Activated CD8-positive, alpha-beta memory T cell treated with anti-CD3 and anti-CD28 coated beads for 4 hours (primary cell): Measurements from ENCODE around the gene PRRX2.
"Not testable (repeated sequence)": the region's sequence is repeated elsewhere in the genome, so short reads cannot be mapped to it uniquely, and the experiment has no call there.

ENCODE experiments used
- DNase-seq, 2 donors: peaks; one replicate each; pipeline ENCODE4 v3.0.0-alpha.2; 2020; ENCODE audit warnings: low read depth in 2 of 2

Gene PRRX2

GRCh38 chr9:129757045-129757444 is 91.6 kb downstream of the PRRX2 start:
- no peak for DNase-seq

GRCh38 chr9:129759319-129759718 is 93.9 kb downstream of the PRRX2 start:
- no peak for DNase-seq

GRCh38 chr9:129759804-129760502 is 94.5 kb downstream of the PRRX2 start:
- no peak for DNase-seq

GRCh38 chr9:129760784-129761183 is 95.3 kb downstream of the PRRX2 start:
- DNase-seq: not testable (repeated sequence)

GRCh38 chr9:129761293-129761900 is 96.0 kb downstream of the PRRX2 start:
- DNase-seq: no peak

- DNase-seq: no peak
Measured at GRCh38 chr9:129761901-129762369, 96.5 kb downstream of the PRRX2 start.

- DNase-seq: not testable (repeated sequence)
Measured at GRCh38 chr9:129762370-129762984, 97.0 kb downstream of the PRRX2 start.

- no peak for DNase-seq
Measured at GRCh38 chr9:129762985-129763926, 97.8 kb downstream of the PRRX2 start.

GRCh38 chr9:129765764-129766317 is 100.4 kb downstream of the PRRX2 start:
- no peak for DNase-seq

- DNase-seq: no peak
Measured at GRCh38 chr9:129768486-129768885, 103.0 kb downstream of the PRRX2 start.

- DNase-seq: no peak
Measured at GRCh38 chr9:129769669-129770068, 104.2 kb downstream of the PRRX2 start.

- no peak for DNase-seq
Measured at GRCh38 chr9:129770741-129771140, 105.3 kb downstream of the PRRX2 start.
